Measurements from ENCODE around the gene SEPTIN11.
"Not testable (repeated sequence)": the region's sequence is repeated elsewhere in the genome, so short reads cannot be mapped to it uniquely, and the experiment has no call there.

The SEPTIN11 gene

GRCh38 chr4:76951672-76952010, 2.1 kb downstream of the SEPTIN11 start:
- DNase-seq (ENCODE audit: low read depth in 2 of 2, low spot score in 1 of 2), result no peak

DNA sequence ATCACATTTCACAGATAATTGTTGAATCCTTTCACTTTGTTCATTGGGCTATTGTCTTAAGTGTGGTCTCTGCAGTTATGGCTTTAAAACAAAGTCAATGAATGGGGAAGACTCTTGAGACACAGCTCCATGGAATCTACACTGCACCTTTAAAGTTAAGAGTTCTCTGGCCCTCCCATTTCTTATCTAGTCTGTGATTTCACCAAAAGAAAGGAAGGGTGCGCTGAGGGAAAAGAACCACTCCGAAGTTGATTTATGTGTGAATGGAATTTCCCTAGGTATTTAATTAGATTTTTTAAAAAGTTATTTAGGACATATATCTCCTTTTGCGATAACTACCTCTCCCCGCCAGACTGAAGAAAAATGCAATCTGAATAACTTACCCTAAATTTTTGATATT, 2.5 kb downstream of the SEPTIN11 start:
- no peak for DNase-seq (ENCODE audit: low read depth in 2 of 2, low spot score in 1 of 2)

DNA sequence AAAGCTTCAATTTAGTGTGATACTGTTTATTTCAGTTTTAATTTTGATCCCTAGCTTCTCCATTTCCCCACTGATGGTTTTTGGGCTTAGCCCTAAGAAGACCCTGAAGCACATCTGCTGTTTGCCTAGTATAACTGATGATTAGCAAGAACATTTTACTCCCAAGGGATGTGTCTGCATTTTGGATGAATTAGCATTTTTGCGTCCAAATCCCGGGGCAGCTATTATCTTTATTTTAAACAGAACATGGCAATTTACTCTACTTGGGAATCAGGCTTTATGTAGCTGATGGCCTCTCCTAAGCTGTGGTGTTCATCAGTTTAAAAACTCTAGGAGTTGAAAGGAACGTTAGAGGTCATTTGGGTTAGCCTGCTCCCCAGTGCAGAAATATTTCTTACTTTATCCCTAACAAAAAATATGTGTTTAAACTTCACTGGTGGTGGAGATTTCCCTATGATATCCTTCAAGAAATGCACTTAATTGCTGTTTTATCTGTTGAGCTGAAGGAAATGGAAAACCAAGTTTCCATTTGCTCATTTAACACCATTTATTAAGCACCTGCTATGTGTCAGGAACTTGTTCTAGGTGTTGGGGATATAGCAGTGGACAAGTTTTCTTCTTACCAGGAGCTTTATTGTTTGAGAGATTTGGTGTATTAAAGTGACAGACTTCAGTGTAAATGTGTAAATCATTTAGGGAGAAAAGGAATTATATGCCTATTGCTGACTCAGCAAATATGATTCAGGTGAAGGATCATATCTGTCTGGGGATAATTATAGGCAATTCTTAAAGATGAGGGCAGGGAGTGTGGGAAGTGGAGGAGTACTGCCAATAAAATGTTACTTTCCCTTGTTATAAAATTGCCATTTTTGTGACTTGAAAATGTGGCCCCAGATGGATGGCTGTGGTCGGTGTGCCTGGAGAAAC, 3.4 kb downstream of the SEPTIN11 start:
- DNase-seq (ENCODE audit: low read depth in 2 of 2, low spot score in 1 of 2), result no peak

- DNase-seq (ENCODE audit: low read depth in 2 of 2, low spot score in 1 of 2), result no peak
These were observed 4.4 kb downstream of the SEPTIN11 start for GRCh38 chr4:76953956-76954355.

- no peak for DNase-seq (ENCODE audit: low read depth in 2 of 2, low spot score in 1 of 2)
These were observed 4.9 kb downstream of the SEPTIN11 start for GRCh38 chr4:76954489-76954888.

GRCh38 chr4:76955182-76955581, 5.6 kb downstream of the SEPTIN11 start:
- DNase-seq (ENCODE audit: low read depth in 2 of 2, low spot score in 1 of 2), result no peak

GRCh38 chr4:76957004-76957738, 7.6 kb downstream of the SEPTIN11 start:
- DNase-seq (ENCODE audit: low read depth in 2 of 2, low spot score in 1 of 2), result no peak

DNA sequence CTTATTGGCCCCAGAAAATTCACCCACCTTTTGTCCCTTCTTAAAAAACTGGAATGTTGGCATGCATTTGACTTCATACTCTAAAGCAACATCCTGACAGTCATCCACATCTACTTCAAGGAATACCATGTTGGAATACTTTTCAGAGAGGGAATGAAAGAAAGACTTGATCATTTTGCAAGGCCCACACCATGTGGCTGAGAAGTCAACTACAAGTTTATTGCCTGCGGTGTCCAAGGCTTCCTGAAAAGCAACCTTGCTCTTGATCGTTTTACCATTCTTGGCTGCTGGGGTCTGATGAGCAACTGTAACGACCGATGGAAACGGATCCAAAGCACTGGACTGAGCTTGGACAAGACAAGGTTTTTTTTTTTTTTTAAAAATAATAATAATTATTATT, 9.3 kb downstream of the SEPTIN11 start:
- DNase-seq (ENCODE audit: low read depth in 2 of 2, low spot score in 1 of 2), result no peak

DNA sequence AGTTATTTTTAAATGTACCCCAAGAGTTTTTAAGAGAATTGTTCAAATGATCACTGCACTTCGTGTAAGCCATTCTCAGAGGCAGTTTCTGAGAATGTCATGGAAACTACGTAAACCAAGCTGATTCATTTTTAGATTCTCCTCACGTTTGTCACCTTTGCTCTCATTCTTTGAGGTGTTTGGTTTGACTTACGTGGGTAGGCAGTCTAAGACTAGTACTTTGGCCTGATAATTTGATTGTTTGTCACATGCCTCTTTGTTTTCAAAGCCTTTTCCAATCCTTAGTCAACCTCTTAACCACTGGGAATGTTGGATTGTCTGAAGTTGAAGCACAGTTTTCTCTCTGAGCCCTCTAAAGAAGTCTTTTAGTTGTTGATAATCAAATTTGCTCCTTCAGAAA, 10.5 kb downstream of the SEPTIN11 start:
- no peak for DNase-seq (ENCODE audit: low read depth in 2 of 2, low spot score in 1 of 2)

DNA sequence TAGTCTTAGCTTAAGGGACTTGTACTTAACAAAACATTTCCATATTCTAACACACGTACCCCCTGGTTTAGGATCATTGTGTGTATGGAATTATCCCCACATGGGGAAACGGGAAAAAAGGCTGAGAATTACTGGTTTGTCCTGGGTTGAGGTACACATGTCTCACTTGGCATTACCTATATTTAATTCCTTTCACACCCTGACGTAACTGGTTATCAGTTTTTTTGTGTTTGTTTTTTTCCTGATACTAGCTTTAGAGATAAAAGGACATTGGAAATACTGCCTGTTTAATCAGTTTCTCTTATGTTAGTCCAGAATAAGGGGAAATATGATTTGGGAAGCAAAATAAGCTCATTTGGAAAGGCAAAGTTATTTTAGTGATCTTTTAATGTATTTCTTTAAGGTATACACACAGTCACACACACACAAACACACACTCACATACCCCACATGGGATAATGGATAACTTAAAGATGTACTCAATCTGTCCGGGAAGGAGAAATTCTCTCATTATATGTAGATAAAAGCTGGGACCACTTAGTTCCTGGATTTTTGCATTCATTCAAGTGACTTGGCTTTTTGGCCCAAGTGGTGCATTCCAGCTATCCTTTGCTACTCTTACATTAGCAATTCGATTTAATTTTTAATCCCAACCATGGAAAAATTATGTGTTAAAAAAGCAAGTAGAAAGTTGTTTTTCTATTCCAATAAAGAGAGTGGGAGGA, 13.0 kb downstream of the SEPTIN11 start:
- DNase-seq (ENCODE audit: low read depth in 2 of 2, low spot score in 1 of 2), result no peak

GRCh38 chr4:76963131-76963750, 13.7 kb downstream of the SEPTIN11 start:
- DNase-seq (ENCODE audit: low read depth in 2 of 2, low spot score in 1 of 2), result no peak

DNA sequence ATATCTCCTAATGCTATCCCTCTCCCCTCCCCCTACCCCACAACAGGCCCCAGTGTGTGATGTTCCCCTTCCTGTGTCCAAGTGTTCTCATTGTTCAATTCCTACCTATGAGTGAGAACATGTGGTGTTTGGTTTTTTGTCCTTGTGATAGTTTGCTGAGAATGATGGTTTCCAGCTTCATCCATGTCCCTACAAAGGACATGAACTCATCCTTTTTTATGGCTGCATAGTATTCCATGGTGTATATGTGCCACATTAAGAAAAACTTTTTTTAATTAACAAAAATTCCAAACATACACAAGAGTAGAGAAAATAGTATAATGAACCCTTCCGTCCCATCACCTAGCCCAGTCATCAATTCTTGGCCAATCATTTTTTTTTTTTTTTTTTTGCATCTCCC, 14.4 kb downstream of the SEPTIN11 start:
- not testable (repeated sequence) for DNase-seq (ENCODE audit: low read depth in 2 of 2, low spot score in 1 of 2)

GRCh38 chr4:76964769-76965168, 15.2 kb downstream of the SEPTIN11 start:
- DNase-seq (ENCODE audit: low read depth in 2 of 2, low spot score in 1 of 2), result no peak

DNA sequence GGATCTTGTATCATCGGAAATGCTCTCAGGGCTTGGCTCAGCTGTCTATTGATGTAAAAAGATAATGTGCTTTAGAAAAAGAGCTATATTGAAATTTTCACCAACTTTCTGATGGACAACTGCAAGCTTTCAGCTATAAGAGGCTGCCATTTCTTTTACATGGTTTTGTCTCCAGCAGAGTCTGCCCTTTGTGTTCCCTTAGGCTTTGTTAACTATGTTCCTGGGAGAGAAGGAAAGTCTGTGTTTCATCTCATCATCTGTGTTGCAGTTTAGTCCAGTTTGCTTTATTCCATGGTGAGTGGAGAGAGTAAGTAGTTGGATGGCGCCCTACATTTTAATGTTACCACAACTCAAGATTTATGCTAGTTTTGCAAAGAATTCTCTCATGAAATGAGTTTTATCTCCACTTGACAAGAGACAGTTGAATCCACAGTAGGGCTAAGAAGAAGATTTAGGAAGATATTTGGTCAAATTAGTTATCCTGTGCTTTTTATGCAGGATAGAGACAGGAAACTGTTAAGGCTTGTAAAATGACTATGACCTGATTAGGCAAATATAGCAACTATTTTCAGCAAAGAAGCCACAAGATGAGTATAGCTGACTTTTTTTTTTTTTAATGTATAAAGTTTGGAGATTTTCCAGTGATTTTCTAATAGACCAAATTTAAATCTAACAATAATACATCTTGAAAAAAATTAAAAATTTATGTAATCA, 16.5 kb downstream of the SEPTIN11 start:
- DNase-seq (ENCODE audit: low read depth in 2 of 2, low spot score in 1 of 2), result no peak

DNA sequence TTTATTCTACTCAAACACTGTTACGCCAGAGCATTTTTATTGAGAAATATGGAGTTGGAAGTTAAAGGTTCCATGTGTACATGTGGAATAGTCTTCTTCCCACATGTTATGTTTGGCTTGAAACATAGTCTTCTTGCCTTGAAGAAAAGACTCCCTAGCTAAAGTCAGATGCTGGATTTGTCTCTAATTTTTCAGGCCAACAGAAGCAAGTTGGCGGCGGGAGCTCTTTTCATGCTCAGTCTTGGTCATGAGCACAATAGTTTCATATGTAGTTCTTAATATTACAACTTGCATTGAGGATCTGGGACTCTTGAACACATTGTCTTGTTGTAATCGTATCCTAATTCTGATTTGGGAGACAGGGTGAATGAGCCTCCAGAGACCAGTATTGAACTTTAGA, 19.4 kb downstream of the SEPTIN11 start:
- no peak for DNase-seq (ENCODE audit: low read depth in 2 of 2, low spot score in 1 of 2)

DNA sequence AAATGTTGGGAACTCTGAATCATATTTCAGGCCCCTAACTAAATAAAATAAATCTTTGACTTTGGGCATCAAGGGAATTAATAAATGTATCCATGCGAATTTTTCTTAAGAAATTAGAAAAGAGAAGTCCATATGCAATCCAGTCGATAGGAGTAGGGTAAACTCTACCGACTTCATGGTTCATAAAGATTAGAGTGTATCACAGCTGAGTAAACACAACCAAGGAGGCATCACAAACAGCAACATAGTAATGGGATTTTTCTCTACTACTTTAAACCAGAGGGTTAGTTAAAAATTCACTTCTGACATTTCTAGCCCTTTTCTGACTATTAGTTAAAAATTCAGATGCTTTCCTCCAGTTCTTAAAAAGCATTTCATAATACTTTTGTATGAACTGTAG, 19.9 kb downstream of the SEPTIN11 start:
- DNase-seq (ENCODE audit: low read depth in 2 of 2, low spot score in 1 of 2), result no peak

- DNase-seq (ENCODE audit: low read depth in 2 of 2, low spot score in 1 of 2), result no peak
These were observed 20.5 kb downstream of the SEPTIN11 start for GRCh38 chr4:76969941-76970529.

DNA sequence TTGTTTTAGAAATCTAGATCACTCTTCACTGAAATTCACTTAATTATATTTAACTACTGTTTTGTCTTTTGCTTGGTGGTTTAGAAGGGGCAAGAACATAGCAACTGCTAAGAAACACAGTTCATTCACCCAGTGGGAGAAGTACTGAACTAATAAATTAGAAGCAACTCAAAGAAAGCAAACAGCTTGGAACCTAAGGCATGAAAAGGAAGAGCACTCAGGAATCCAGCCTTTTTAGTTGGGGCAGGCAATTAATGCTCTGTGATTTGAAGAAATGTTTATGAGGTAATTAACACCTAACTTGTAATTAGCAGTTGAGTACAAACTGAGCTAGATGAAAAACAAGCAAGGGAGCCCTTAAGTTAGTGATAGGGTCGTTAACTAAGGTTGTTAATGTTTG, 22.8 kb downstream of the SEPTIN11 start:
- DNase-seq (ENCODE audit: low read depth in 2 of 2, low spot score in 1 of 2), result no peak

DNA sequence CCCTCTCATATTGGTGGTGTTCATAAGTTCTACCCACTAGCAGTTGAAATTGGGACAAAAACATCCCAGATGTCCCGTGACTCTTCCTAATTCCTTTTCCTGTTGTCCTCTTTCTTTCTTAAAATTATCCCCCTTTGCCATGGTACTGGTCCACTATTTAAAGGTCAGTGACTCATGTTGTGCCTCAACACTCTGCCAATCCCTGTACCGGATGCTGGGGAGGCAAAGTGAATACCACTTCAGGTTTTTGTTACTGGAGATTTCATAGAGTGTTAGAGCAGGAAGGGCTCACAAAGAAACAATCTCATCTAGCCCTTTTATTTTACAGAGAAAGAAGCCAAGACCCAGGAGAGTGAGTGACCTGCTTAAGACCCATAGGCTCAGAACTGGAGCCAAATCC, 24.6 kb downstream of the SEPTIN11 start:
- DNase-seq (ENCODE audit: low read depth in 2 of 2, low spot score in 1 of 2), result no peak

DNA sequence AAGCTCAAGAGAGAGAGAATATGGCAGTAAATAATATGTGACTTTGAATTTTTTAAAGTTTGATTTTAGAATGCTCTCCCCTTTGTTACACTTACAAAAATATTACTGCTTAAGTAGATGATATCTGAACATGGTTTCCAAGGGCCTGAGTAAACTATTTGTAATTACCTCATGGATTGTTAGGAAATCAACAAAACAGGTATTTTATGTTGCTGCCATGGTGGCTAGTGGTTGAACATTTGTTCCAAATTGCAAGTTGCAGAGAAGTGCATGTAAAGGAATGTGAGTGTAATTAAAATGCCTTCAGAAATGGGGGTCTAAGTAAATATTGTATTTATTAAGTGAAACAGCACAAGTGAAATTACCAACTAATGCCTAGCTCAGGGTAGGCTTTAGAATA, 27.6 kb downstream of the SEPTIN11 start:
- DNase-seq (ENCODE audit: low read depth in 2 of 2, low spot score in 1 of 2), result no peak

Data from stimulated activated CD8-positive, alpha-beta memory T cell treated with anti-CD3 and anti-CD28 coated beads, Interleukin-4, amount 100 ng/mL, for 1 hour (primary cell).